ENCODE results near the gene NDEL1. TPM values are rescaled to one million over a fixed set of nuclear protein-coding genes. Genes with fewer than 3 reads are reported as not detected.

Gene NDEL1, protein sequence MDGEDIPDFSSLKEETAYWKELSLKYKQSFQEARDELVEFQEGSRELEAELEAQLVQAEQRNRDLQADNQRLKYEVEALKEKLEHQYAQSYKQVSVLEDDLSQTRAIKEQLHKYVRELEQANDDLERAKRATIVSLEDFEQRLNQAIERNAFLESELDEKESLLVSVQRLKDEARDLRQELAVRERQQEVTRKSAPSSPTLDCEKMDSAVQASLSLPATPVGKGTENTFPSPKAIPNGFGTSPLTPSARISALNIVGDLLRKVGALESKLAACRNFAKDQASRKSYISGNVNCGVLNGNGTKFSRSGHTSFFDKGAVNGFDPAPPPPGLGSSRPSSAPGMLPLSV
- total RNA-seq, result 66.5 TPM

DNA sequence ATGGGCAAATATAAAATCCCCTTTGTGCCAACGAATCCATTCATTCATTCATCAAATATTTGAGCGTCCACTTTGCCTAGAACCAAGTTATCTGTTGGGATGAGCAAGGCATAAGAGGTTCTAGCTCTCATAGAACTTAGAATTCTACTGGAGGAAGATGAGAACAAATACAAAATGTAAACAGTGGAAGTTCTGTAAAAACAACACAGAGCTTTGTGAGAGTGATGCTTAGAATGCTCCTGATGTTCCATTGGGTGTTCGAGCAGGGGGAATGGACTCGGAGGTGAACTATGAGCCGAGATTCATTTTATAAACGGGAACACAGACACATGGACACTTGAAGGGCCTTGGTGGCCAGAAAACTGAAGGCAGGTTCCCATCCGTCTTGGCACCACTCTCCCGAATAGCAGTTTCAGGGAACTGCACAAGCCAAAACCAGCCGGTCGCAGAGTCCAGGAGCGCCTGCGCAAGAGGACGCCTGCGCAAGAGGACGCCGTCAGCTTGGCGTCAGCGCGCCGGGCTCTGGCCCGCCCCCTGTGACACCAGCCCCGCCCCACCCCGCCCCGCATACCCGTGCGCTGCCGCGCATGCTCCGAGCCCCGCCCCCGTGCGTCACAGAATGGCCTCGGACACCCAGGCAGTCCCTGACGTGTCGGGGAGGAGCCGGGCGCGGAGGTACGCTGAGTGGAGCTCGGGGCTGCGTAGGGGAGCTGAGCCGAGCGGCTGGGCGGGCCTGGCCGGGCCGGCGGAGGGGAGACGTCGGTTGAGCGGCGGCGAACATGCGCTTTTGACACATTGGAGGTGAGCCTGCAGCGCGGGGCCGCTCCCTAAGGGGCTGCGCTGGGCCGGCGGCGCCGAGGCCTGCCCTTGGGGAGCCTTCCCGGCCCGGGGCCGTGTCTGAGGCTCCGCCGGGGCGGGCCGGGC is at the start of gene NDEL1:
TSS of gene NDEL1 (plus strand) at position 640 of the 924 bp plus-strand sequence. CDS start 8,388 bp downstream, outside the sequence.
- peak; percentile 98 to 99 for DNase-seq (ENCODE audit: extremely low spot score in 2 of 2)
- no peaks in the 10 kb centered on the region for H3K27me3 ChIP-seq
- H3K4me3 ChIP-seq, result peak within 1 kb of the TSS; percentile 87 to 100
- H3K4me1 ChIP-seq, result peaks cover 48% of the 10 kb centered on the region
- intact Hi-C loops (cut with DNase I), result no loop called here
- peak within 1 kb of the TSS; percentile 98 for H3K27ac ChIP-seq
- H3K36me3 ChIP-seq, result no peaks in the 10 kb centered on the region
- H3K9me3 ChIP-seq, result no peaks in the 10 kb centered on the region
- TF ChIP-seq POLR2AphosphoS5 (IDR thresholded peaks at IDR 0.05; ENCODE audit: insufficient read depth in 1 of 2, low read depth in 1 of 2), result peak; percentile 80 to 99
- TF ChIP-seq, protein P1, sequence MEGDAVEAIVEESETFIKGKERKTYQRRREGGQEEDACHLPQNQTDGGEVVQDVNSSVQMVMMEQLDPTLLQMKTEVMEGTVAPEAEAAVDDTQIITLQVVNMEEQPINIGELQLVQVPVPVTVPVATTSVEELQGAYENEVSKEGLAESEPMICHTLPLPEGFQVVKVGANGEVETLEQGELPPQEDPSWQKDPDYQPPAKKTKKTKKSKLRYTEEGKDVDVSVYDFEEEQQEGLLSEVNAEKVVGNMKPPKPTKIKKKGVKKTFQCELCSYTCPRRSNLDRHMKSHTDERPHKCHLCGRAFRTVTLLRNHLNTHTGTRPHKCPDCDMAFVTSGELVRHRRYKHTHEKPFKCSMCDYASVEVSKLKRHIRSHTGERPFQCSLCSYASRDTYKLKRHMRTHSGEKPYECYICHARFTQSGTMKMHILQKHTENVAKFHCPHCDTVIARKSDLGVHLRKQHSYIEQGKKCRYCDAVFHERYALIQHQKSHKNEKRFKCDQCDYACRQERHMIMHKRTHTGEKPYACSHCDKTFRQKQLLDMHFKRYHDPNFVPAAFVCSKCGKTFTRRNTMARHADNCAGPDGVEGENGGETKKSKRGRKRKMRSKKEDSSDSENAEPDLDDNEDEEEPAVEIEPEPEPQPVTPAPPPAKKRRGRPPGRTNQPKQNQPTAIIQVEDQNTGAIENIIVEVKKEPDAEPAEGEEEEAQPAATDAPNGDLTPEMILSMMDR (IDR thresholded peaks at IDR 0.05), result no peak
- TF ChIP-seq POLR2A (IDR thresholded peaks at IDR 0.05), result peak; percentile 67 to 100

DNA sequence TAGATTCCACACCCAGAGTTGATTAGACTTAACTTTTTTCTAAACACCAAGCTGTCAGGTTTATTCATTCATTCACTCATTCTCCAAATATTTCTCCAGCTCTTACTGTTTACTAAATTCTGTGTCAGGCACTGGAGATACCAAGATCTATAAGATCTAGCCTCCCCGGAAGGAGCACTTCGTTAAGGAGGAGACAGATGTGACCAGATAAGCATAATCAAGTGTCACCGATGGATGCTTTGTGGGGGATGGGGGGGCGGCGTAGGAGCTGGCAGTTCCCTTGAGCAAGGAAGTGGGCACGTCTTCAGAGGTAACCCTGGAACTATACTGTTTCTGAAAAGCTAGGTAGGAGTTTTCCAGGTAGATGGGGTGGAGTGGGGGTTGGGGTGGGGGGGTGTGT is 48.8 kb upstream of the NDEL1 start:
- no peak for TF ChIP-seq POLR2A (IDR thresholded peaks at IDR 0.05)
- TF ChIP-seq, protein P1 (IDR thresholded peaks at IDR 0.05), result no peak
- TF ChIP-seq POLR2AphosphoS5 (IDR thresholded peaks at IDR 0.05; ENCODE audit: insufficient read depth in 1 of 2, low read depth in 1 of 2), result no peak
- peaks cover 0 to under 1% of the 10 kb centered on the region in 2 donors for H3K36me3 ChIP-seq
- H3K27me3 ChIP-seq, result no peaks in the 10 kb centered on the region
- H3K9me3 ChIP-seq, result no peaks in the 10 kb centered on the region
- H3K4me1 ChIP-seq, result peaks cover 20% of the 10 kb centered on the region
- H3K27ac ChIP-seq, result no peak overlapping the region
- intact Hi-C loops (cut with DNase I), result no loop called here
- no peak overlapping the region for H3K4me3 ChIP-seq
- no peak for DNase-seq (ENCODE audit: extremely low spot score in 2 of 2)

DNA sequence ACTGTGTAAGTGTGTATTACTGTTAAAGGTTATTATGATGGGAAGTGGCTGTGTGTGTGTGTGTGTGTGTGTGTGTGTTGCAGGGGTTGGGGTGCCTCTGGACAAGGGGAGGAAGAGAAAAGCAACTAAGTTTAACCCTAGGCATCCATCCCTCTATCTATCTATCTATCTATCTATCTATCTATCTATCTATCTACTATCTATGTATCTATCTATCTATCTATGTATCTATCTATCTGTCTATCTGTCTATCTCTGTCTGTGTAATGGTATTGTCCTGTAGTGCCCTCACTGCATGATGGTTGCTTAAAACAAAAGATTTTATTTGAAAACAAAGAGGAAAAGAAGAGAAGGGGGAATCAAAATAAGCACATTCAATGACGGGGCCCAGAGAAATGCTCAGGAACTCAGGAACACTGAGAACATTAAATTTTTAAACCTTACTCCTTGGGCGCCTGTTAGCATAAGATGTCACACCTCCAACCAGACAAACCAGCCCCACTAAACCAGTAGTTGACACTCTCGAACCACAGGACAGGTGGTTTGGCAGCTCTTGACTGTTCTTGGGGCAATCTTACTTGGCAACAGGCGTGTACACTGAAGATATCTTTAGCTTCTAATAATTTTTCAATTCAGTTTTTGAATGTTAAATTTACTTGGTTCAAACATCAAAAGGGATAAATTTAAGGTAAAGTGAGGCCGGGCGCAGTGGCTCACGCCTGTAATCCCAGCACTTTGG is 47.6 kb upstream of the NDEL1 start:
- no peak for DNase-seq (ENCODE audit: extremely low spot score in 2 of 2)
- Histone ChIP-seq H3K36me3 (no peaks in the 10 kb centered on the region), H3K4me1 (peaks cover 13% of the 10 kb centered on the region), H3K27ac (no peak overlapping the region), H3K9me3 (no peaks in the 10 kb centered on the region), H3K4me3 (no peak overlapping the region), H3K27me3 (no peaks in the 10 kb centered on the region)
- TF ChIP-seq, protein P1 (IDR thresholded peaks at IDR 0.05), result no peak
- TF ChIP-seq POLR2A (IDR thresholded peaks at IDR 0.05) (no peak), POLR2AphosphoS5 (IDR thresholded peaks at IDR 0.05; ENCODE audit: insufficient read depth in 1 of 2, low read depth in 1 of 2) (peak in 1 of 2 donors; percentile 31)
- intact Hi-C loops (cut with DNase I), result no loop called here

DNA sequence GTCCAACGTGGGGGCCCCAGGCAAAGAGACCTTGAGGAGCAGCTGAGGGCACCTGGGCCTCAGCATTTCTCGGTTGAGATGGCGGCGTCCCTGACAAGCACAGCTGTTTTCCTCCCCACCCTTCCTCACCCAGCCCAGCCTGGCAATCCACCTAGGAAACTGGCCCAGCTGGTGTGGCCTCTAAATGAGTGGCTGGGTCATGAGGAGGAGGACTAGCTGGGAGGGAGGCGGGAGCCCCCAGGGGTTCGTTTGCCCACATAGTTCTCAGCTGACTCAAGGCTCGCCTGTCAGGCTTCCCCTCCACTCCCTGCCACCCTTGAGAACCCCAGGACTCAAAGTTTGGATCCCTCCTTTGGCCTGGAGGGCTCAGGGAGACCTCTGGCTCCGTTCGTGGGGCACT is 44.0 kb upstream of the NDEL1 start:
- intact Hi-C loops (cut with DNase I), result loop anchor here (10.0 kb wide), 1 partner anchor 1607 kb away; no protein-coding TSS in a partner anchor
- Histone ChIP-seq H3K4me3 (no peak overlapping the region), H3K27ac (no peak overlapping the region), H3K36me3 (no peaks in the 10 kb centered on the region), H3K27me3 (no peaks in the 10 kb centered on the region), H3K4me1 (no peaks in the 10 kb centered on the region), H3K9me3 (no peaks in the 10 kb centered on the region)
- TF ChIP-seq POLR2AphosphoS5 (IDR thresholded peaks at IDR 0.05; ENCODE audit: insufficient read depth in 1 of 2, low read depth in 1 of 2), result no peak
- TF ChIP-seq POLR2A (IDR thresholded peaks at IDR 0.05), result no peak
- TF ChIP-seq, protein P1 (IDR thresholded peaks at IDR 0.05), result no peak
- no peak for DNase-seq (ENCODE audit: extremely low spot score in 2 of 2)
